ENCODE measurements around the gene ILRUN.
A peak's percentile ranks its signal among the peaks of the same experiment; 100 is the strongest.
"Not testable (repeated sequence)": the region's sequence is repeated elsewhere in the genome, so short reads cannot be mapped to it uniquely, and the experiment has no call there.

The ILRUN gene

DNA sequence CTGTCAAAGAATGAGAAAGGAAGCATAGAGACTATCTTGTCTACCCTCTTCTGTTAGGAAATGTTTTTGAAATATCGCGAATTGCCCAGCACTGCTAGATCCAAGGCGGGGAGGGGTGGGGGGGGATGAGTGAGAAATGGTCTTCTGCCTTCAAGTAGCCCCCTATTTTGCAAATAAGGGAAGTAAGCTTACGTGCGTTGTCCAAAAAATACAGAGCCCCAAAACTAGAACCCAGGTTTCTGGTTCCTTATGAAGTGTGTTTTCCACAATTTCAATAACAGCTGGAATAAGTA lies 923 bp upstream of the ILRUN start:
- no peak for DNase-seq (ENCODE audit: low read depth)

DNA sequence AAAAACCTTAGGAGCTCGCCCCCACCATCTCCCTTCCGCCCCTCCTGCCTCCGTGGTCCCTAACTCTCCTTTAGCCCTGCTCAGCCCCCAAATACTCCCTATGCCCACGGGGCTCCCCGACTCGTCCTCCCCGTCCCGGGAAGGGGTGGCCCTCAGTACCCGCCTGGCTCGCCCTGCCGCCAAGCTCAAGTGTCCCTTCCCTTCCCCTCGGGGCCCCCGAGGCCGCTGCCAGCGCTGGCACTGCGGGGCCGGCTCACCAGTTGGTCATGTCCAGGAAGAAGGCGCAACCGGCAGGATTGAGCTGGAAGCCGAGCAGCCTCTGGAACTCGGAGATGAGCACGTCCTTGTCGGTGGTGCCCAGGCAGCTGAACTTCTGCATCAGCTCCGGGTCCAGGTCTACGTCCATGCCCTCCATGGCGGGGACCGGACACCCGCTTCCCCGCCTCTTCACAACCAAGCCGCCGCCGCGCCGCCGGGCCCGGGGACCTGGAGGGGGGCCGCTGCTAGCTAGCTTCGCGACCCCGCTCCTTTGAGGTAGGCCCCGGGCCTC lies 303 bp downstream of the ILRUN start:
- no peak for DNase-seq (ENCODE audit: low read depth)

DNA sequence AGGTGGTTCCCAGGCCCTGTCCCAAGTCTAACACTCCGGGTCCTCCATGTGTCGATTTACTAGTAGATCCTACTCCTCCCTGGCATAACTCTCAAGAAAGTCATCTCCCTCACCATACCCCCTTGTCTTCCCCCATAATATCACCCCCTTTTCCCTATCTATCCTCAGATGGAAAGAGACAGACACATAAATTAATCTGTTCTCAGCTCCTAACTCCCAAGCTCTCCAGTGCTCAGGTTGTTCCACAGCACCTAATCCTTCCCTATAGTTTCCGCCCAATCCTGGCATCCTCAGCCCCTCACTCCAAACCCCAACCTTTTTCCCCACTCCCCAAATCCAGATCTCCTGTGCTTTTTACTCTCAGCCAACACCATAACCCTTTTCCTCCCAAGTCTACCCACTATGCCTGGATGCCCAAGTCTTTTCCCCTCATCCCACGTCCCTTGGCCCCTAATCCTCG lies 808 bp downstream of the ILRUN start:
- no peak for DNase-seq (ENCODE audit: low read depth)

DNA sequence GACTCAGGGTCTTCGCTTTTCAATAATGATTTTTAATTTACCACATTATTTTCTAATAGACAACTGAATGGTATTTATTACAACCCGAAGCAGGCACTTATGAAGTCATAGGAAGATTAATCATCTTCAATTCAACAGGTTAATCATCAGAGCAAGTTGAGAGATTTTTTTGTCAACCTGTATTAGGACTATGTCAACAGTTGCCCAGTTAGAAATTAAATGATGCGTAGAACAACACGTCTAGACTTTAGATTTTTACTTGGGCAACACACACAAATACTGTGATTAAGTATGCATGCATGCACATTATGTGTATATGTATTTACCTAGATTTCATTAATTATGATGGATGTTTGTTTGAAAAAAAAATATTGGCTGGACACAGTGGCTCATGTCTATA lies 4.3 kb downstream of the ILRUN start:
- DNase-seq (ENCODE audit: low read depth), result no peak

DNA sequence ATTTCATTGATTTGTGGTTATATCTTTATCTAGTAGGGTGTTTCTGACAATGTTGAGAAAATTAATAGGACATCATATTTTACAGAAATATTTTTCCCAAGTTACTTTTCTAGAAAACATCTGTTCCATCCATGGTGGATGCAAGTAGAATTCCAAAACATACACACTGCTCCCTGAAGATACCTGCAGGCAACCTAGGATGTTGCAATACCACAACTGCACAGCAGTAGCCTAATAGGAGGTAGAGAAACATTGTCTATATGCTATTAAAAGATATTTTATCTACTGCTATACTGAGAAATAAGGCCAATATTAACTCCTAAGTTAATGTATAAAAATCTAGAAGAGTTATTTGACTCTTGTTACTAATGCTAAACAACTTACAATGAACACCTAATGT lies 6.8 kb downstream of the ILRUN start:
- no peak for DNase-seq (ENCODE audit: low read depth)

DNA sequence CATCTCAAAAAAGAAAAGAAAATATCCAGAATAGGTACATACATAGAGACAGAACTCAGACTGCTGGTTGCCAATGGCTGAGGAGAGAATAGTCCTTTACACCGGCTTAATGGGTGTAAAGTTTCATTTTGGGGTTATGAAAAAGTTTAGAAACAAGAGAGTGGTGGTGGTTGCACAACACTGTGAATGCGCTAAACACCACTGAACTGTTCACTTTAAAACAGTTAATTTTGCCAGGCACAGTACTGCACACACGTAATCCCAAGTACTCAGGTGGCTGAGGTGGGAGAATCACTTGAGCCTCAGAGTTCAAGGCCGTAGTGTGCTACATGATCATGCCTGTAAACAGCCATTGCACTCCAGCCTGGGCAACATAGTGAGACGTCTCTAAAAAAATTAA lies 7.6 kb downstream of the ILRUN start:
- no peak for DNase-seq (ENCODE audit: low read depth)

DNA sequence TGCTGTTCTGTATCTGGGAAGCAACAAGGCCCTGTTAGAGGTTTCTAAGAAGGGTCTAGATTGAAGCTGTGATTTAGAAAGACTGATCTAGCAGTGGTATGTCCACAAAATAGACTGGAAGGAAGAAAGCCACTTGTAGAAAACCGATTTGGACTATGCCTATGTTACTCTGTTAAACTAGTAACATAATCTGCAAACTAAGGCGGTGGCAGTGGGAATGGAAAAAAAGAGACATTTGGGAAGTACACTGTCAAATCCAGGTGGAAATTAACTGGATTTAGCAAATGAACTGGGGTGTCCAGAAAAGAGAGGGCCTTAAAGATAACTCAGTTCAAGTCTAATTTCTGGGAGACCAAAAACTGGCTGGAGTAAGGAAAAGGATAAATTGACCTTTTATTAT lies 11.6 kb downstream of the ILRUN start:
- DNase-seq (ENCODE audit: low read depth), result no peak

DNA sequence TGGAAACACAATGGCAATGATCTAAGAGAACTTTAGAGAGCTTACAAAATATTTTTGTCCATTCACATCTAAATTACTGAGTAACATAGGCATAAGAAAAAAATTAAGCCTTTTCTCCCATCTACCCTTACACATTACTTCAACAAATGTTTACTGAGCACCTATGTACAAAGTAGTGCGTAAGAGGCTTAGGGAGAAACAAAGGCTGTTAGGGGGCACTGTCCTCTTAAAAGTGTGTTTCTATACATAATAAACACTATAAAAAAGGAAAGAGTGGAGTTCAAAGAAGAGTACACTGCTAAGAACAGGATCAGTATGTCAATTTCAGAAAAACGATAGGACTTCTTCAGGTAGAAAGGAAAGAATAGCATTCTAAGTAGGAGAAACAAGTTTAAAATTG lies 12.2 kb downstream of the ILRUN start:
- DNase-seq (ENCODE audit: low read depth), result no peak

DNA sequence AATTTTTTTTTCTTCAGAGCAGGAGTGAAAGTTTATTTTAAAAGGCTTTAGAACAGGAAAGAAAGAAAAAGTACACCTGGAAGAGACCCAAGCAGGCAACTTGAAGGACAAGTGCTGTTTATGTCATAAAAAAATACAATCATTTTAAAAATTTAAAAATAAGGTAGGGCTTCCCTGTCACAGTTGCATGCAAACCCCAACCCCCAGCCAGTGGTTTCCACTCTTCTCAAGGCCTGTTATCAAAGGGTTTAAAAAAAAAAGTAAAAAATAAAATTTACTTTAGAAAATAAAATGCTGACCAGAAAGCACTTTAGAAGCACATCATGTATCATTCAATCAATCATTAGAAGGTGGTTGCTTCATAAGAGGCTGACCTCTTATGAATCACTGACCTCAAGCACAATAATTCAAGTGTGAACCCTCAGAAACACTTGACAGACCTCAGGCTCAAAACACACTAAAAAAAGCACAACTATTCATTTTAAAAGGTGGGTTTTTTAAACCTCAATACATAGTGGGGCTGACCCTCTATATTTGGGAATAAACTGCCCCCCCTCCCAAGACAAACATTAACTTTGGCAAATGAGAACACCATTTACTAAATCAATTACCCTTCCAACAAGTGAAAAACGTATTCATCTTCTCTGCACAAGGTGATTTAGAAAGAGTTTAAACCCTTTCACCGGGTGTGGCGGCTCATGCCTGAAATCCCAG lies 15.6 kb downstream of the ILRUN start:
- DNase-seq (ENCODE audit: low read depth), result no peak

DNA sequence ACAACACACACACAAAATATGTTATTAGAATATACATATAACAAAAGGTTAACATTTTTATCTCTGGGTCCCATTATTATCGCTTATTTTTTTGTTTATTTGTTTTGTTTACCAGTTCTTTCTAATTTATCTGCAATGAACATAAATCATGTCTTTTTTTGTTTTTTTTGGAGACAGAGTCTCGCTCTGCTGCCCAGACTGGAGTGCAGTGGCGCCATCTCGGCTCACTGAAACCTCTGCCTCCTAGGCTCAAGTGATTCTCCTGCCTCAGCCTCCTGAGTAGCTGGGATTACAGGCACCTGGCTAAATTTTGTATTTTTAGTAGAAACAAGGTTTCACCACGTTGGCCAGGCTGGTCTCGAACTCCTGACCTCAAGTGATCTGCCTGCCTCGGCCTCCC lies 16.3 kb downstream of the ILRUN start:
- DNase-seq (ENCODE audit: low read depth), result not testable (repeated sequence)

DNA sequence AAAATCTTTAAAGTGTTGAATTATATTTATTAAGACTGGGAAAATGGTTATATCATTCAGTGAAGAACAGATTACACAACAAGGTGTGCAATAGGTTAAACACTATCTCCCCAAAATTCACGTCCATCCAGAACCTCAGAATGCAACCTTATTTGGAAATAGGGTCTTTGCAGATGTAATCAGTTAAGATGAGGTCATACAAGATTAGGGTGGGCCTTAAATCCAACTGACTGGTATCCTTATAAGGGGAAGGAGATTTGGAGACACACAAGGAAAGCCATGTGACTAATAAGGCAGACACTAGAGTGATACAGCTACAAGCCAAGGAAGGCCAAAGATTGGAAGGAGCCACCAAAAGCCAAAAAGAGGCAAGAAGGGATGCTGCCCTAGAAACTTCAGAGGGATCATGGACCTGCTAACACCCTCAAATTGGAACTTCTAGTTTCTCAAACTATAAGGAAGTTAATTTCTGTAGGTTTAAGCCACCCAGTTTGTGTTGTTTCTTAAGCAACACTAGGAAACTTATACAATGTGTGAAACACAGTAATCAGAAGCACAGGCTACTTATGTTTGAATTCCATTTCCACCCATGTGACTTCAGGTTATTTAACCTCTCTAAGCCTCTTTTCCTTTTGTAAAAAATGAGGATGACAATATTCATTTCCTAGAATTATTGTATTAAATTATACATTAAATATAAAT lies 16.9 kb downstream of the ILRUN start:
- DNase-seq (ENCODE audit: low read depth), result no peak

DNA sequence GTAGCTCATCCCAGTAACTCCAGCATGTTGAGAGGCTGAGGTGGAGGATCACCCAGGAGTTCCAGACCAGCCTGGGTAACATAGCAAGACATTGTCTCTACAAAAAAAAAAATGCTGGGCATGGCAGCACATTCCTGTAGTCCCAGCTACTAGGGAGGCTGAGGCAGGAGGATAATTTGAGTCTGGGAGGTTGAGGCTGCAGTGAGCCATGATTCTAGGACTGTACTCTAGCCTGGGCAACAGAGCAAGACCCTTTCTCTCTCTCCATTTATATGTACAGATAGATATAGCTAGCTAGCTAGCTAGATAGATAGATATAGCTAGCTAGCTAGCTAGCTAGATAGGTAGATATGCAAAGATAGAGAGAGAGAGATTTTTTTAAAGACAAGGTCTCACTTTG lies 20.4 kb downstream of the ILRUN start:
- DNase-seq (ENCODE audit: low read depth), result no peak

DNA sequence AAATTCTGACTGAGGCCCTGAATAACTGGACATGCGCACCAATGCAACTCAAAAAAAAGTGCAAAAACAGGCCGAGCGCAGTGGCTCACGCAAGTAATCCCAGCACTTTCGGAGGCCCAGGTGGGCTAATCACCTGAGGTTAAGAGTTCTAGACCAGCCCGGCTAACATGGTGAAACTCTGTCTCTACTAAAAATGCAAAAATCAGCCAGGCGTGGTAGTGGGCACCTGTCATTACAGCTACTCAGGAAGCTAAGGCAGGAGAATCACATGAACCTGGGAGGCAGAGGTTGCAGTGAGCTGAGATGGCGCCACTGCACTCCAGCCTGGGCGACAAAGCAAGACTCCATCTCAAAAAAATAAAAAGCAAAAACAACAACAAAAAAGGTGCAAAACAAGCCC lies 21.6 kb downstream of the ILRUN start:
- DNase-seq (ENCODE audit: low read depth), result not testable (repeated sequence)

DNA sequence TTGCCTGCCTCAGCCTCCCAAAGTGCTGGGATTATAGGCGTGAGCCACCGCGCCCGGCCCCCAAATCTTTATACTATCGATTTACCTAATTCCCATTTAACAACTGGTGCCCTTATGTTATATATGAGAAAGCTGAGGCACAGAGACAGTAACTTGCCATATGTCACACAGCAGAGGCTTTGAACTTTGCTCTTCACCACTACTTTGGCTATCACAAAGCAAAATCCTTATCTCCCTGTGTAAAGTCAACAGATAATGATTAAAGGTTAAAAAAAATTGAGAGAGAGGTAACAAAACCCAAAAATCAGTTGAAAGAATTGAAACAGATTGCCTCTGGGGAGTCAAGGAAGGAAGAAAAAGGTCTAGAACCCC lies 22.3 kb downstream of the ILRUN start:
- DNase-seq (ENCODE audit: low read depth), result no peak

DNA sequence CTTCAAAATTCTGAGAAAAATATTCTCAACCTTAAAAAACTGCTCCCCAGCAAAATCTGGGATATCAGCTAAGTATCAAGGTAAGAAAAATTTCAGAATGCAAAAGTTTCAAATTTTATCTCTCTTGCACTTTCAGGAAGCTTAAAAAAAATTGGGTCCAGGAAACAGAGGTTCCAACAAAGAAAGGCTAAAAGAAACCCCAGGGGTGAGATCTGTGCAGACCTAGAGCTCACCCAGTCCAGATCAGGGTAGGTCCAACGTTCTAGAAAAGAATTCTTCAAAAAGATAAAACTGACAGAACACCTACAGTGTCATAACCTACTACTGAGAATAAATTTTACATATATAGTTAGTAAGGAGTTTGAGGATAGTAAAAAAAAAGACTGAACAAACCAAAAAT lies 23.5 kb downstream of the ILRUN start:
- no peak for DNase-seq (ENCODE audit: low read depth)

DNA sequence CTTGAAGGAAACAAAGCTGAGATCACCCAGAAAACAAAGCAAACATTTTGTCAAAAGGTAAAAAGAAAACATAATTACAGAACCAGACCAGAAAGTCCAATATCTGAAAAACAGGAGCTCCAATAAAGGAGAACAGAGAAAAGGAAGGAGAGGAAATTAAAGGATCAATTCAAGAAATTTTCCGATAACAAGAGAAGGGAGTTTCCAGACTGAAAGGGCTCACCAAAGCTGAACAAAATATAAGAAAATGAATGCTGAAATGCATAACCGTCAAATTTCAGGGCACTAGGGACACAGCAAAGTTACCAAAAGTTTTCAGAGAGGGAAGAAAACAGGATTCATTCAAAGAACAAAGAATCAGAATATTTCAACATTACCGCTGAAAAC lies 23.9 kb downstream of the ILRUN start:
- DNase-seq (ENCODE audit: low read depth), result no peak

DNA sequence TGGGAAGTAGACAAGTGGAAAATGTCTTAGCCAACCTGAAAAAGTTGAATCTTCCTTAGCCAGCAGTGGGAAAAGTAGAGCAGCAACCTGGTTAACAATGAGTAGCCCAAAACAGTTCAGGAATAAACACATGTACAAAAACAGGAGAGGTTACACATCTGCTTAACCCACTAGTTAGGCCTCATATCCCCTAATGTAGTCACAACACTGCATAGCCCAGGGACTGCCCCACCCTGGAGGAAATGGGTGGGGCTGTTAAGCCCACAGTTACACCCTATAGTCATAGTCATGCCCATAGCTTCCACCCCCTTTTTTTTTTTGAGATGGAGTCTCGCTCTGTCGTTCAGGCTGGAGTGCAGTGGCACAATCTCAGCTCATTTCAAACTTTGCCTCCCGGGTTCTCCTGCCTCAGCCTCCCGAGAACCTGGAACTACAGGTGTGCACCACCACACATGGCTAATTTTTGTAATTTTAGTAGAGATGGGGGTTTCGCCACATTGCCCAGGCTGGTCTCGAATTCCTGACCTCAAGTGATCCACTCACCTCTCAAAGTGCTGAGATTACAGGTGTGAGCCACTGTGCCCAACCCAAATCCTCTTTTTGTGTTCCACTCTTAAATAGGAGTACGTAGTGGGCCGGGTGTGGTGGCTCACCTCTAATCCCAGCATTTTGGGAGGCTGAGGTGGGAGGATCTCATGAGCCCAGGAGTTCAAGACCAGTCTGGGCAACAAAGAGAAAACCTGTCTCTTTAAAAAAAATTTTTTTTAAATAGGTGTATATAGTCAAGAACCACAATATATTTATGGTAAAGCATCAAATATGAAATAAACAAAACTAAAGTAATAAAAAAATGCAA lies 24.5 kb downstream of the ILRUN start:
- DNase-seq (ENCODE audit: low read depth), result peak; percentile 57

DNA sequence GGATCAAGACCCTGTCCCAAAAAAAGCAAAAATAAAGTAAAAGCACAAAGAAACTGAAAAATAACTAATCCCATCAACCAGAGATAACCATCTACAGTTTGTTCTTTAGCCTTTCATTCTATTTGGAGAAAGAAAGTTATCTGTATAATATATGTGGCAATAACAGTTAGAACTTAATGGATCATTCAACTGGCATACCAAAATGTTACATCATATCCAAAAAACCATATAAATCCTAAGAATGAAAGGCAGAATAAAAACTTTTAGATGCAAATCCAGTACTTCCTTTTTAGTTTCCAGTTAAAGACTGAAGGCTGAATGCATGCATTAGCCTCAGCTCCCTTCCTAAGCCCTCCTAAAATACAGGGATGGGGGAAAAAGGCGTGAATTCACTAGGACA lies 25.2 kb downstream of the ILRUN start:
- DNase-seq (ENCODE audit: low read depth), result no peak

DNA sequence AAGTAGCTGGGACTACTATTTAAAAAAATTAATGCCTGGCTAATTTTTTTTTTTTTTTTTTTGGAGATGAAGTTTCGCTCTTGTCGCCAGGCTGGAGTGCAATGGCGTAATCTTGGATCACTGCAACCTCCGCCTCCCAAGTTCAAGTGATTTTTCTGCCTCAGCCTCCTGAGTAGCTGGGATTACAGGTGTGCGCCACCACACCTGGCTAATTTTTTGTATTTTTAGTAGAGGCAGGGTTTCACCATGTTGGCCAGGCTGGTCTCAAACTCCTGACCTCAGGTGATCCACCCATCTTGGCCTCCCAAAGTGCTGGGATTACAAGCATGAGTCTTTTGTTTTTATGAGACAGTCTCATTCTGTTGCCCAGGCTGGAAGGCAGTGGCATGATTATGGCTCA lies 27.8 kb downstream of the ILRUN start:
- not testable (repeated sequence) for DNase-seq (ENCODE audit: low read depth)

DNA sequence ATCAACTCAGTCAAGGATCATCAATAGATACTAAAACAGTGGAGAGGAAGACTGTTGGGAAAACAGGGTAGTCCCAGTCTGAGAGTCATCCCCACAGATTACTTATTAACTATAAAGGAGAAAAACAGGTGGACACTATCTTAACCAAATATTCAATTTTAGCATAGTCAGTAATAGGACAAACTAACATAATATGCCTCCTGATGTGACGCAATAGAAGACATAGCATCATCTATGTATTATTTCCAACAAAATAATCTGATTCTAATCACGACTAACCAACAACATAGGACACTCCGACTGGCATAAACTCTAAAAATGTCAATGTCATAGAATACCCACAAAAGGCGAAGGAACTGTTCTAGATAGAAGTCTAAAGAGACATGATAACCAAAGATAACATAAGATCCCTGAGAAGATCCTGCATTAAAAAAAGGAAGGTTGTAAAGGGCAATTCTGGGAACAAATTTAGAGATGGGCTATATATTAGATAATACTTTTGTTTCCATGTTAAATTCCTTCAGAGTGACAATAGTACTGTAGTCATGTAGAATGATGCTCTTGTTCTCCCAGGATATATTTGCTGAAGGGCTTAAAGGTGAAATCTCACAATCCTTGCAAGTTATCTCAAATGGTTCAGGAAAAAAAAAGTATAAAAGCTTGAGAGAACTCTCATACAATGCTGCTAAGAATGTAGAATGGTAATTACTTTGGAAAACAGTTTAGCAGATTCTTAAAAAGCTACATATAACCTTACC lies 28.9 kb downstream of the ILRUN start:
- DNase-seq (ENCODE audit: low read depth), result no peak

DNA sequence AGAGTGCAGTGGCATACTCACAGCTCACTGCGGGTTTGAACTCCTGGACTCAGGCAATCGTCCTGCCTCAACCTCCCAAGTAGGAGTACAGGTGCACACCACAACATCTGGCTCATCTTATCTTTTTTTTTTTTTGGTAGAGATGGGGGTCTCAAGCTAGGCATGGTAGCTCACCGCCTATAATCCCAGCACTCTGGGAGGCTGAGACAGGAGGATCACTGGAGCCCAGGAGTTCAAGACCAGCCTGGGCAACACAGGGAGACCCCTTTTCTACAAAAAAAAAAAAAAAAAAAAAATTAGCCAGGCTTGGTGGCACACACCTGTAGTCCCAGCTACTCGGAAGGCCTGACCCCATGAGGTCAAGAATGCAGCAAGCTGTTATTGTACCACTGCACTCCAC lies 31.5 kb downstream of the ILRUN start:
- no peak for DNase-seq (ENCODE audit: low read depth)

DNA sequence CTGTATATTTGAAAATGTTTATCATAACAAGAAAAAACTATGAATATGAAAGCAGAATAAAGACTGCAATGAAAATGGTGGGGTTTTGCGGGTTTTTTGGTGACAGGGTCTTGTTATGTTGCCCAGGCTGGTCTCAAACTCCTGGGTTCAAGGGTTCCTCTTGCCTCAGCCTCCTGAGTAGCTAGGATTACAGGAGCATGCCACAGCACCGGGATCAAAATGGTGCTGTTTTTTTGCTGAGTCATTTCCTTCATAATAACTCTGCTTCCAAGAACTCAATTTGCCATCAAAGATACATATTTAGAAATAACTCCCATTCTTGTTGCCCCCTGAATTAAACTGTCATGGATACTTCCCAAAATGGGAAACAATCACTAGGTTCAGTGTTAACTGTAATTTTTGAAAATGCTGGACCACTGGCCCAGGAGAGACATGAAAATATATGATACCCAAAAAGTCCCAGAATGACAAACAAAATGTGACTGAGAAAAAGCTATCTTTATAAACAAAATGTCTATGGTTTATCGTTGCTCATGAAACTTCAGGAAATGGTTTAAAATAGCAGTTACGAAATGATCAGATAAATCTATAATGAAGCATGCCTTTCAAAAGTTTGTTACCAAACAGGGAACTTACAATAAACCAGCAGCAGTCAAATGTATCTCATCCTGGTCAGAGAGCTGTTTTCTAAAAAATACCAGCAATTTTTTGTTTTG lies 32.2 kb downstream of the ILRUN start:
- no peak for DNase-seq (ENCODE audit: low read depth)
